PC-3 (cell line): ENCODE measurements around the gene SLC24A3. TPM values are rescaled to one million over a fixed set of nuclear protein-coding genes. Genes with fewer than 3 reads are reported as not detected.

Experiments used
- ATAC-seq: fragments of 200-7000 bp; cut with Tn5 transposase; 2 replicates; pipeline ENCODE4 v1.9.1; 2020; ENCODE audit warnings: mild to moderate bottlenecking, moderate library complexity
- BruUV-seq: library from RNA; stranded (reverse); fragments of 400-500 nt; replicated peaks from 2 replicates; lab custom pipeline; 2021; lab: Mats Ljungman, UMichigan
- CTCF ChIA-PET: fragments of 300-600 bp; sonication (Branson Sonifier 250); formaldehyde crosslinking; loops from one replicate; lab custom pipeline; 2022; ENCODE audit warnings: antibody characterized with exemption; lab: Charles Lee
- POLR2A ChIA-PET: fragments of 300-600 bp; sonication (Branson Sonifier 250); formaldehyde crosslinking; loops from one replicate; lab custom pipeline; 2022; ENCODE audit warnings: antibody characterized with exemption; ENCODE audit not compliant: unreplicated experiment; lab: Charles Lee
- DNase-seq: peaks from one replicate; pipeline ENCODE4 v3.0.0-alpha.2; 2015
- H2AFZ ChIP-seq: fragments of 300-600 bp; sonication (generic); 2 replicates; pipeline ENCODE4 v1.6.0; 2016; ENCODE audit warnings: antibody characterized with exemption, low read length
- H3F3A ChIP-seq: fragments of 300-600 bp; sonication (generic); one replicate; pipeline ENCODE4 v1.6.0; 2017; ENCODE audit warnings: antibody characterized with exemption, low read length, control low read depth, mild to moderate bottlenecking; ENCODE audit not compliant: unreplicated experiment
- H3K27ac ChIP-seq: fragments of 300-600 bp; sonication (generic); 2 replicates; pipeline ENCODE4 v1.5.1; 2016; ENCODE audit warnings: mild to moderate bottlenecking, low read length
- H3K27me3 ChIP-seq: fragments of 300-600 bp; sonication (generic); 2 replicates; pipeline ENCODE4 v1.6.1; 2016; ENCODE audit warnings: low read length, mixed read lengths
- H3K36me3 ChIP-seq: fragments of 300-600 bp; sonication (generic); 2 replicates; pipeline ENCODE4 v1.6.1; 2016; ENCODE audit warnings: low read depth, mixed run types, low read length, mixed read lengths
- H3K4me1 ChIP-seq: fragments of 300-600 bp; sonication (generic); 2 replicates; pipeline ENCODE4 v1.5.1; 2016; ENCODE audit warnings: low read length; ENCODE audit not compliant: insufficient read depth
- H3K4me2 ChIP-seq: fragments of 300-600 bp; sonication (generic); 2 replicates; pipeline ENCODE4 v1.6.0; 2016; ENCODE audit warnings: low read length
- H3K4me3 ChIP-seq: fragments of 300-600 bp; sonication (generic); 2 replicates; pipeline ENCODE4 v1.5.1; 2016; ENCODE audit warnings: mild to moderate bottlenecking, low read length, mixed read lengths
- H3K79me2 ChIP-seq: fragments of 300-600 bp; sonication (generic); 2 replicates; pipeline ENCODE4 v1.6.1; 2017; ENCODE audit warnings: low read length, mixed read lengths
- H3K9ac ChIP-seq: fragments of 300-600 bp; sonication (generic); 2 replicates; pipeline ENCODE4 v1.6.0; 2016; ENCODE audit warnings: mild to moderate bottlenecking, low read length
- H3K9me2 ChIP-seq: fragments of 300-600 bp; sonication (generic); replicated peaks from 2 replicates; pipeline ENCODE4 v1.6.1; 2016; ENCODE audit warnings: mixed run types, low read length, mixed read lengths
- H3K9me3 ChIP-seq: fragments of 300-600 bp; sonication (generic); 2 replicates; pipeline ENCODE4 v1.6.1; 2016; ENCODE audit warnings: low read length, mixed read lengths
- H4K20me1 ChIP-seq: fragments of 300-600 bp; sonication (generic); 2 replicates; pipeline ENCODE4 v1.6.1; 2016; ENCODE audit warnings: low read length, mixed read lengths
- CTCF ChIP-seq: fragments of 300-600 bp; sonication (generic); conservative IDR thresholded peaks from 2 replicates; pipeline ENCODE4 v1.5.1; 2017; ENCODE audit warnings: antibody characterized with exemption, low read depth, mild to moderate bottlenecking, low read length
- EZH2 ChIP-seq: fragments of 300-600 bp; sonication (generic); IDR thresholded peaks from one replicate; pipeline ENCODE4 v1.6.1; 2017; ENCODE audit warnings: antibody characterized with exemption, mild to moderate bottlenecking, low read length; ENCODE audit not compliant: unreplicated experiment
- EZH2phosphoT487 ChIP-seq: fragments of 300-600 bp; sonication (generic); IDR thresholded peaks from 2 replicates; pipeline ENCODE4 v1.6.1; 2018; ENCODE audit warnings: mild to moderate bottlenecking, antibody characterized with exemption, low read length, borderline replicate concordance
- intact Hi-C: fragments of 100-400 bp; cut with micrococcal nuclease; formaldehyde crosslinking; loops from 2 replicates; pipeline ENCODE4 v1.9.0; 2023
- total RNA-seq: library from RNA; depleted of rRNA; stranded (reverse); fragments of >200 nt; gene quantifications from 2 replicates; pipeline ENCODE4 v1.2.3, GENCODE V29; 2014

The SLC24A3 gene
- total RNA-seq, 1 experiment from 2014 or later, result 0.11 TPM

GRCh38 chr20:19403549-19403948 lies 191.1 kb downstream of the SLC24A3 start:
- no peak overlapping the region for H3K9ac ChIP-seq
- H3K9me2 ChIP-seq, result no peaks in the 10 kb centered on the region
- H3F3A ChIP-seq, result no peaks in the 10 kb centered on the region
- ChIA-PET CTCF (no interaction called here), POLR2A (no interaction called here)
- no peaks in the 10 kb centered on the region for H3K4me1 ChIP-seq
- no TSS peak for BruUV-seq
- no peak overlapping the region for H3K4me3 ChIP-seq
- H4K20me1 ChIP-seq, result no peaks in the 10 kb centered on the region
- DNase-seq, result no peak
- peaks cover 51% of the 10 kb centered on the region for H3K27me3 ChIP-seq
- H3K9me3 ChIP-seq, result no peaks in the 10 kb centered on the region
- no peak overlapping the region for H2AFZ ChIP-seq
- TF ChIP-seq EZH2phosphoT487 (no peak), EZH2 (no peak), CTCF (no peak)
- H3K4me2 ChIP-seq, result no peak overlapping the region
- intact Hi-C loops, result no loop called here
- H3K36me3 ChIP-seq, result no peaks in the 10 kb centered on the region
- no peak for ATAC-seq
- no peaks in the 10 kb centered on the region for H3K79me2 ChIP-seq
- H3K27ac ChIP-seq, result no peak overlapping the region

DNA sequence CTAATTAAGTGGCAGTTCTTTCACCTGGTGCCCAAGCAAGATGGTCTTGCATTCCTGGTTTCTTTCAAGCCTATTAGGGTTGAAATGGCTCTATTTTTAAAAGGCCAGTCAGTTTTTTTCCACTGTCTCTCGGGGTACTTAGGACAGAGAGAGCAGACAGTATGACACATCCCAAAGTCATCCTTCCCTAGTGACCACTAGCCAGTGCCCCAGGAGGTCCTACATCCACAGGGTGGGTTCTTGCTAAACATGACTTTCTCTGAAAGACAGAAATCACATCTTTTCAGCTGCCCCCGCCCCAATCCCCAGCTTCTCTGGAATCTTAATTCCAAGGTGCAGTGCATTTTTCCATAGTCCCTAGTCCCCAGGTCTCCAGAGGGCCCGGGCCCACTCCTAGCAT lies 192.4 kb downstream of the SLC24A3 start:
- Histone ChIP-seq H3K9me3 (no peaks in the 10 kb centered on the region), H3K27me3 (peaks cover 55% of the 10 kb centered on the region), H3K4me2 (no peak overlapping the region), H3K4me3 (no peak overlapping the region), H3K27ac (no peak overlapping the region), H3K9ac (no peak overlapping the region), H3K9me2 (no peaks in the 10 kb centered on the region), H3K4me1 (no peaks in the 10 kb centered on the region), H4K20me1 (no peaks in the 10 kb centered on the region), H3F3A (no peaks in the 10 kb centered on the region), H3K79me2 (no peaks in the 10 kb centered on the region), H3K36me3 (no peaks in the 10 kb centered on the region), H2AFZ (no peak overlapping the region)
- no peak for ATAC-seq
- no peak for DNase-seq
- CTCF ChIA-PET, result no interaction called here
- TF ChIP-seq EZH2 (no peak), CTCF (no peak), EZH2phosphoT487 (no peak)
- POLR2A ChIA-PET, result no interaction called here
- intact Hi-C loops, result no loop called here
- BruUV-seq, result no TSS peak

DNA sequence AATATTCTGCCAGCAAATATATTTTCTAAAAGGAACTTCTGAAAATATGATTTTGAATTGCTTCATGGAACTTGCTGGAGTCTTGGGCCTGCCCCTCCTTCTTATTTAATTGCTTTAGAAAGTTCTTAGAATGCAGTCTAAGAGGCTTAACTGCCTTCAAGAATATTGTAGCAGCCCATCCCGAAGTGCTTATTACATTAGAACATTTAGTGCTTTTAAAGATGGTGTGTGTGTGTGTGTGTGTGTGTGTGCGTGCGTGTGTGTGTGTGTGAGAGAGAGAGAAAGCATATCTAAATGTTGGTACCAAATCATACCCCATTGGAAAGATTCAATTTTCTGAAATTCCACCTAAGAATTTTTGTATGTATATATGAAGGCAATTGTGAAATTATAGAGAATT lies 193.5 kb downstream of the SLC24A3 start:
- H4K20me1 ChIP-seq, result no peaks in the 10 kb centered on the region
- intact Hi-C loops, result no loop called here
- ChIA-PET CTCF (no interaction called here), POLR2A (no interaction called here)
- no peak for ATAC-seq
- H3K36me3 ChIP-seq, result no peaks in the 10 kb centered on the region
- H3K27ac ChIP-seq, result no peak overlapping the region
- no peaks in the 10 kb centered on the region for H3F3A ChIP-seq
- no peak overlapping the region for H3K4me3 ChIP-seq
- no peak for DNase-seq
- no peak overlapping the region for H3K9ac ChIP-seq
- no peaks in the 10 kb centered on the region for H3K4me1 ChIP-seq
- no peak overlapping the region for H3K4me2 ChIP-seq
- no peaks in the 10 kb centered on the region for H3K9me2 ChIP-seq
- H2AFZ ChIP-seq, result no peak overlapping the region
- no TSS peak for BruUV-seq
- H3K79me2 ChIP-seq, result no peaks in the 10 kb centered on the region
- H3K27me3 ChIP-seq, result peaks cover 58% of the 10 kb centered on the region
- TF ChIP-seq EZH2phosphoT487, result no peak
- H3K9me3 ChIP-seq, result no peaks in the 10 kb centered on the region
